Liver (tissue), 3 donors: ENCODE data around the gene RFPL1.

Source experiments
- ATF3 ChIP-seq: IDR thresholded peaks from 2 replicates; pipeline ENCODE4 v1.6.1; 2016; ENCODE audit warnings: antibody characterized with exemption
- CTCF ChIP-seq: fragments of 150-350 bp; IDR thresholded peaks from 2 replicates; pipeline ENCODE4 v1.5.1; 2017; ENCODE audit warnings: improper control_type of control experiment, low read depth, low read length; ENCODE audit not compliant: missing input control
- TAF1 ChIP-seq: conservative IDR thresholded peaks from 2 replicates; pipeline ENCODE4 v1.6.1; 2016; ENCODE audit warnings: antibody characterized with exemption, mild to moderate bottlenecking
- donor health status: healthy.
- donor health status: healthy.

- TF ChIP-seq ATF3 = no peak
- no peak for TF ChIP-seq CTCF
- no peak for TF ChIP-seq TAF1
These were observed 4.6 kb downstream of the RFPL1 start for GRCh38 chr22:29442976-29443375.
